ENCODE measurements around the gene FBXL17. TPM values are rescaled to one million over a fixed set of nuclear protein-coding genes. Genes with fewer than 3 reads are reported as not detected.

FBXL17 gene
- polyA plus RNA-seq, 1 of the 3 experiments (the other 2 are of a cell fraction) = 4.4 TPM

- ChIA-PET CTCF (interaction anchor here (1.2 kb wide), 2 partner anchors 96 to 206 kb away, joined by 4 to 5 read pairs; no protein-coding TSS in a partner anchor), POLR2A (no interaction called here)
- Histone ChIP-seq H3K36me3 (replicated peaks in 1 of 2; ENCODE audit: control insufficient read depth in 1 of 2, insufficient read depth in 2 of 2, low read length in 1 of 2) (peaks cover 7 to 14% of the 10 kb centered on the region in 2 experiments), H2AFZ (ENCODE audit: low read depth) (no peak overlapping the region), H3K79me2 (ENCODE audit: insufficient read depth) (no peaks in the 10 kb centered on the region), H3F3A (replicated peaks; ENCODE audit: insufficient read depth) (no peaks in the 10 kb centered on the region), H3K4me1 (ENCODE audit: control insufficient read depth in 1 of 2, insufficient read depth in 2 of 2, low read depth in 1 of 2, low read length in 1 of 2) (no peaks in the 10 kb centered on the region), H4K20me1 (ENCODE audit: insufficient read depth) (no peaks in the 10 kb centered on the region), H3K9me3 (no peaks in the 10 kb centered on the region), H3K9ac (no peak overlapping the region), H3K27ac (ENCODE audit: low read depth in 2 of 2, low read length in 1 of 2) (no peak overlapping the region), H3K27me3 (ENCODE audit: insufficient read depth) (no peaks in the 10 kb centered on the region), H3K9me2 (no peaks in the 10 kb centered on the region), H3K4me2 (no peak overlapping the region), H3K4me3 (ENCODE audit: low read depth in 2 of 2, low read length in 1 of 2) (no peak overlapping the region)
- TF ChIP-seq TEAD4 (IDR thresholded peaks at IDR 0.05; ENCODE audit: borderline replicate concordance, insufficient read depth) = no peak
- no peak for TF ChIP-seq SMC3 (IDR thresholded peaks at IDR 0.05; ENCODE audit: low read depth, low read length)
- TF ChIP-seq USF2 (IDR thresholded peaks at IDR 0.05; ENCODE audit: borderline replicate concordance, low read depth, low read length) = no peak
- TF ChIP-seq MXI1 (IDR thresholded peaks at IDR 0.05; ENCODE audit: low read depth, low read length) = no peak
- TF ChIP-seq PBX3 (IDR thresholded peaks at IDR 0.05) = no peak
- no peak for TF ChIP-seq FOXJ3 (CRISPR knock-in tag; IDR thresholded peaks at IDR 0.05)
- no peak for TF ChIP-seq RFX5 (IDR thresholded peaks at IDR 0.05; ENCODE audit: low read length)
- TF ChIP-seq EP300 (IDR thresholded peaks at IDR 0.05; ENCODE audit: borderline replicate concordance in 1 of 2, low read depth in 1 of 2, low read length in 1 of 2) = no peak
- no peak for TF ChIP-seq EZH2phosphoT487 (IDR thresholded peaks at IDR 0.05; ENCODE audit: borderline replicate concordance, low read depth)
- no peak for TF ChIP-seq GATA2 (CRISPR knock-in tag; IDR thresholded peaks at IDR 0.05)
- no peak for TF ChIP-seq SIN3A (IDR thresholded peaks at IDR 0.05; ENCODE audit: borderline replicate concordance, low read depth, low read length)
- TF ChIP-seq TCF12 (IDR thresholded peaks at IDR 0.05) = no peak
- 91% methylated on average over 1 of the region's 1 CpG for WGBS (ENCODE audit: low lambda C conversion rate)
- DNase-seq = no peak
These were observed 25.6 kb downstream of the FBXL17 start for GRCh38 chr5:108356286-108356685.

- WGBS (ENCODE audit: low lambda C conversion rate) = 93% methylated on average over 3 of the region's 3 CpGs
- Histone ChIP-seq H3K9me2 (no peaks in the 10 kb centered on the region), H3K9ac (no peak overlapping the region), H3K79me2 (ENCODE audit: insufficient read depth) (no peaks in the 10 kb centered on the region), H3K36me3 (replicated peaks in 1 of 2; ENCODE audit: control insufficient read depth in 1 of 2, insufficient read depth in 2 of 2, low read length in 1 of 2) (peaks cover 2 to 6% of the 10 kb centered on the region in 2 experiments), H4K20me1 (ENCODE audit: insufficient read depth) (no peaks in the 10 kb centered on the region), H3F3A (replicated peaks; ENCODE audit: insufficient read depth) (no peaks in the 10 kb centered on the region), H3K4me2 (no peak overlapping the region), H3K4me3 (ENCODE audit: low read depth in 2 of 2, low read length in 1 of 2) (no peak overlapping the region), H3K27me3 (ENCODE audit: insufficient read depth) (no peaks in the 10 kb centered on the region), H2AFZ (ENCODE audit: low read depth) (no peak overlapping the region), H3K4me1 (ENCODE audit: control insufficient read depth in 1 of 2, insufficient read depth in 2 of 2, low read depth in 1 of 2, low read length in 1 of 2) (no peaks in the 10 kb centered on the region), H3K9me3 (no peaks in the 10 kb centered on the region), H3K27ac (ENCODE audit: low read depth in 2 of 2, low read length in 1 of 2) (no peak overlapping the region)
- CTCF ChIA-PET = interaction anchor here (0.7 to 2.8 kb wide), 3 partner anchors 15 to 205 kb away, joined by 3 to 18 read pairs (median 3); no protein-coding TSS in a partner anchor
- no peak for DNase-seq
- POLR2A ChIA-PET = no interaction called here
- TF ChIP-seq IRF3 (IDR thresholded peaks at IDR 0.05; ENCODE audit: low read depth, low read length) (no peak), RXRA (IDR thresholded peaks at IDR 0.05; ENCODE audit: borderline replicate concordance, low read depth) (no peak), PBX3 (IDR thresholded peaks at IDR 0.05) (no peak), RFX5 (IDR thresholded peaks at IDR 0.05; ENCODE audit: low read length) (no peak), TCF12 (IDR thresholded peaks at IDR 0.05) (no peak), MXI1 (IDR thresholded peaks at IDR 0.05; ENCODE audit: low read depth, low read length) (no peak), POLR2AphosphoS5 (IDR thresholded peaks at IDR 0.05; ENCODE audit: low read depth, low read length) (no peak), ELF1 (IDR thresholded peaks at IDR 0.05) (no peak), SIN3A (IDR thresholded peaks at IDR 0.05; ENCODE audit: borderline replicate concordance, low read depth, low read length) (no peak), ZBTB33 (IDR thresholded peaks at IDR 0.05; ENCODE audit: borderline replicate concordance, low read depth) (no peak), EZH2phosphoT487 (IDR thresholded peaks at IDR 0.05; ENCODE audit: borderline replicate concordance, low read depth) (no peak), RCOR1 (IDR thresholded peaks at IDR 0.05; ENCODE audit: low read length) (no peak), NRF1 (IDR thresholded peaks at IDR 0.05; ENCODE audit: low read depth, low read length) (no peak), EP300 (IDR thresholded peaks at IDR 0.05; ENCODE audit: borderline replicate concordance in 1 of 2, low read depth in 1 of 2, low read length in 1 of 2) (no peak), FOXJ3 (CRISPR knock-in tag; IDR thresholded peaks at IDR 0.05) (no peak)
These were observed 28.8 kb downstream of the FBXL17 start for GRCh38 chr5:108353087-108353486.

Measured in SK-N-SH (cell line).